NCI-H2081 (cell line): ENCODE results near the gene RPL35.

Experiments used
- DNase-seq, 2 experiments: peaks; one replicate each; lab custom pipeline; 2025; lab: John Stamatoyannopoulos, UW

Gene RPL35

GRCh38 chr9:124861342-124862229, at the start of gene RPL35, which contains the start of gene ARPC5L:
Gene RPL35, minus strand, starts transcription at chr9:124861957. Its CDS starts 45 bp downstream, at chr9:124861912.
Gene ARPC5L, plus strand, starts transcription at chr9:124862130. Its CDS starts 7,161 bp downstream, at chr9:124869291.
- peak; percentile 92 to 95 for DNase-seq

DNA sequence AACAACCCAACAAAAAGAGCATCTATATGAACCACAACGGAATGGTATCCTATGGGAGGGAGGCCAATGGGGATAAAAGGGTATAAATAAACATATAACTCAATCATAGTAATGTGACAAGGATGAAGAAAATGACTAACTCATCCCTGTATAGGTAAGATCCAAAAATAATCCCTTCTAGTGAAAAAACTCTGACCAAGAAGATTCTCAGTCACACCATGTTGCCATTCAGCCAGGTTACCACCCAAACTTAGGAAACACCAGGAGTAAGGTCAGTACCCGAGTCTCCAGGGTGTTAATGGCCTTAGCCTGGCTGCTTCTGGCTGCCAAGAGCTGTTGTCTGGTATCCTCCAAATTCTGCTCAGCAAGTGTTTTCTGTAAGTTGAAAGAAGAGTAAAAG, 46.3 kb upstream of the RPL35 start:
- no peak for DNase-seq

- DNase-seq = no peak
Measured at GRCh38 chr9:124906966-124907365, 45.2 kb upstream of the RPL35 start.

- DNase-seq = no peak
Measured at GRCh38 chr9:124899845-124900244, 38.1 kb upstream of the RPL35 start.

DNA sequence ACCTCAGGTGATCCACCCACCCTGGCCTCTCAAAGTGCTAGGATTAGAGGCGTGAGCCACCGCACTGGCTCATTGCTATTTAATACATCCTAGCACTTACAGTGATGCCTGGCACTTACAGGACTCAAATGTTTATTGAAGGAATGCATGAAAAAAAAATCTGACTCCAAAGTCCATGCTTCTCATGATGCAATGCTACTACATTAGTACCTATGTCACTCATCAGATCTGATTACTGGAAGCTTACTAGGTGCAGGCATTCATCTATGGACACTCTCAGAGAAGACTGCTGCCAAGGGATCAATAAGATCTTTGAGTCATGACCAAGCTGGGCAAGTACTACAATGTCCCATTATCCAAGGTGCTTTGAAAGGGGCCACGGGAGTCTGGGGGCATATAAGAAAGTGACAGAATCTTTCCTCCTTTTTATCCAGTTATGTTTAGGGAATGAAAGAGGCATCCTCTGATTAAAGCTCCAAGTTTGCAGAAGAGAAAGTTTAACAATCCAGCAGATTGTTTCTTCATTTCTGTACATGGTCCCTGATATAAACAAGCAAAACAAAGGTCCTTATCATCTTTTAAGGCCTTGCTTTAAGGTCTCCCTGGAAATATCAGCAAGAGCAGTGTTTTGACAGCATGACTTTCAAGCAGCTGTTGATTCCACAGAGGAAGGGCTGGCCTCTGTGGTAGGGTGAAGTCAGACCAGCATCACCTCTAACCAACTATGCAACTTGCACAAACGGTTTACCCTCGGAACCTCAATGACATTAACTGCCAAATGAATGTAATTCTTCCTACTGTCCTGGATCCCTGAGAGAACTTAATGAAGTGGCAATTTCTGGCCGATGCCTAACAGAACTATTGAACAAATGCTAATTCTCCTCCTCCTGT, 36.1 kb upstream of the RPL35 start:
- no peak for DNase-seq

- no peak for DNase-seq
Measured at GRCh38 chr9:124894741-124895170, 33.0 kb upstream of the RPL35 start.

- no peak for DNase-seq
Measured at GRCh38 chr9:124894035-124894740, 32.4 kb upstream of the RPL35 start.

- no peak for DNase-seq
Measured at GRCh38 chr9:124890179-124890578, 28.4 kb upstream of the RPL35 start.

- no peak for DNase-seq
Measured at GRCh38 chr9:124889006-124889405, 27.2 kb upstream of the RPL35 start.

GRCh38 chr9:124887832-124888231, 26.1 kb upstream of the RPL35 start:
- no peak for DNase-seq

- DNase-seq = no peak
Measured at GRCh38 chr9:124886866-124887492, 25.2 kb upstream of the RPL35 start.

- no peak for DNase-seq
Measured at GRCh38 chr9:124886461-124886860, 24.7 kb upstream of the RPL35 start.

DNA sequence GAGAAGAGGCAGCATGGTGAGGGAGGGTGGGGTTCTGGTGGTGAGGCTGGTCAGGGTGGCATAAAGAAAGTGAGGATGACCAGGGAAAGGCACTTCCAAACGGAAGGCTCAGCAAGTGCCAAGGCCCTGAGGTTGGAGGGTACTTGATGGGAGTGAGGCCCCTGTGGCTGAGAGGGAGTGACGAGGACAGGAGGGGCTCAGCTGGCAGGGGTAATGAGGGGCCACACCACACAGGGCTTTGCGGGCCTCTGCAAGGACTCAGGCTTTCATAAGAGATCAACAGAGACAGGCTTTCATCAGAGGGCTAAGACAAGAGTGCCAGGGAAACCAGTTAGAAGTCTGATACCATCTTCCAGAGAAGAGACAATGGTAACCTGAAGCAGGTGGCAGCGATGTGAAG, 23.8 kb upstream of the RPL35 start:
- DNase-seq = no peak

DNA sequence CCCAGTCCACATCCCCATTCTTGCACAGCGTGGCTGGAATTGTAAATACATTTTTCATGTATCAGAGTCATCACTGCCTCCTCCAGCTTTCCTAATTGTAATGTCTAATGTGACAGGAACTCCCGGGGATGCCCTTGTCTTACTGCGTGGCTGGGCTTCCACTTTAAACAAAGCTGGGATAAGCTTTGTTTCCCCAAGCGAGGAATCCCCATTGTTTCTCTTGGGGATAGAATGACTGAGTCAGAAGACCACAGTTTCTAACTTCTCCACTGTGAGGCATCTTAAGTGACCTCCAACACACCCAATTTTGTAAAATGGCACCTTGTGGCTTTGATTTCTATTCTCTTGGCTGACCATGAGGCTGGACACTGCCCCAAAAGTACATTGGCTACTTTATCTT, 22.6 kb upstream of the RPL35 start:
- no peak for DNase-seq

GRCh38 chr9:124882231-124882630, 20.5 kb upstream of the RPL35 start:
- DNase-seq = no peak

GRCh38 chr9:124881138-124881743, 19.5 kb upstream of the RPL35 start:
- no peak for DNase-seq

DNA sequence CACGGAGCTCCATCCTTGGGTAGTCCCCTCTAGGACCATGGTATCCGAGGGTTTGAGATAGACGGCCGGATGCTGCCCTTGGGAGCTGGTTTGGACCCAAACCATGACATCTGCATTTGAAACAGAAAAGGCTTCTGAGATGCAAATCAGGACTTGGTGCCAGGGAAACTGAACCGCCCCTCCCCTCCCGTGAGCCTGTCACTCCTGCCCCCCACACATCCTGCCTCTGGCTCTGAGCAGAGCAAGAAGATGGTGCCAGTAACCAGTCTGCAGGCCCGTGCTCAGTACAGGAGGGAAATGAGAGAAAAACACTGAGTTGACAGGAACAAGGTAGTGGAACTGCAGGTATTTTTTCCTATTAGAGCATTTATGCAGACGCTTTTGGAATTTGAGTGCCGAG, 18.7 kb upstream of the RPL35 start:
- no peak for DNase-seq

GRCh38 chr9:124879226-124879625, 17.5 kb upstream of the RPL35 start:
- no peak for DNase-seq

DNA sequence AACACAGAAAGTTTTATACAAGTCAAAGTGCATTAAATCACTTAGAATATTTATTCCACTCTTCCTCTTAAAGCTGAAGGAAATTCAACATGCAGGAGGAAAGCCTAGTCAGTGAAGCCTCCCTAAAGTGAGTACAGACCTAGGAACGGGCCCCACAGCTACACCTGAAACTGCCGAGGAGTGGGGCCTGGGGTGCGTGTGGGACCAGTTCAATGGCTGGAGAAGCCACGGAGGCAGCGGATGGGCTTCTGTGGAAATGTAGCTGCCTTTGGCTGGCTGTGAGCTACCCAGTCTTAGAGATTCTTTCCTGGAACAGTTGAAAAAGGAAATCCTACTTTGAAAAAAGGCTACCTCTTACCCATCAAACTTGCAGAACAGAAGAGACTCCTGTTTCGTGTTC, 16.8 kb upstream of the RPL35 start:
- no peak for DNase-seq

DNA sequence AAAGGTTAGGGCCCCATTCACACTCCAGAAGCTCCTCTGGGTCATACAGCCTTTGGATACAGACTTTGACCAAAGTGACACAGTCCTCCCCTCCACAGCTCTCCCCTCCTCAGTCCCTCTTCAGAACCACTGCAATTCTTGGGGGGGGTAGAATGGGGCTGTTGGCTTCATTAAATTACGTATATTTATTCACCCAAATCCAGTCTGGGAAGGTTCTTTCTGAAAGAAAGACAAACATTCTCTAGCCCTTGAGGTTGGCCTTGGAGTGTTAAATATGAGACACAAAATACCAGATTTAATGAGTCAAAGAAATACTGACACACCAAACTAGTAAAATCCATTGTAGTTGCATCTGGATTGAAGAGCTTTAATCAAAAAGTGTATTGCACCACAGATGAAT, 16.3 kb upstream of the RPL35 start:
- no peak for DNase-seq
